Measurements from ENCODE around the gene PPFIA1. TPM values are rescaled to one million over a fixed set of nuclear protein-coding genes. Genes with fewer than 3 reads are reported as not detected.

Gene PPFIA1
- total RNA-seq, 2 donors from 2014 or later = 105 to 118 TPM

- no peak for DNase-seq
- no peaks in the 10 kb centered on the region for H3K9me3 ChIP-seq (ENCODE audit: control insufficient read depth, low read length)
- H3K27ac ChIP-seq (ENCODE audit: low read depth, low read length) = no peak overlapping the region
- Mint-ChIP-seq H3K27ac (no peak overlapping the region), H3K36me3 (ENCODE audit: low read depth) (peaks cover 85% of the 10 kb centered on the region), H3K4me1 (peaks cover 14% of the 10 kb centered on the region), H3K27me3 (ENCODE audit: insufficient read depth) (no peaks in the 10 kb centered on the region), H3K4me3 (no peak overlapping the region), H3K9me3 (no peaks in the 10 kb centered on the region)
- H3K4me3 ChIP-seq (ENCODE audit: low read length) = no peak overlapping the region
- 90 to 94% methylated on average over 6 to 8 of the region's 9 CpGs for WGBS, 2 experiments (ENCODE audit: insufficient coverage in 1 of 2, insufficient read length in 1 of 2)
- peak; percentile 64 for TF ChIP-seq CTCF (conservative IDR thresholded peaks at IDR 0.05)
- no peaks in the 10 kb centered on the region for H3K27me3 ChIP-seq (ENCODE audit: control insufficient read depth, insufficient read depth, low read length, poor library complexity, severe bottlenecking)
- no peak overlapping the region for H3K9ac ChIP-seq (ENCODE audit: extremely low read depth, low read length, poor library complexity, severe bottlenecking)
- no peaks in the 10 kb centered on the region for H3K4me1 ChIP-seq (ENCODE audit: control insufficient read depth, insufficient read depth, low read length)
- peaks cover 91% of the 10 kb centered on the region for H3K36me3 ChIP-seq (ENCODE audit: control insufficient read depth, insufficient read depth, low read length)
Measured at GRCh38 chr11:70378506-70379134, 108.1 kb downstream of the PPFIA1 start.

GRCh38 chr11:70381350-70381749 lies 110.9 kb downstream of the PPFIA1 start:
- Histone ChIP-seq H3K4me1 (ENCODE audit: control insufficient read depth, insufficient read depth, low read length) (no peaks in the 10 kb centered on the region), H3K9me3 (ENCODE audit: control insufficient read depth, low read length) (no peaks in the 10 kb centered on the region), H3K36me3 (ENCODE audit: control insufficient read depth, insufficient read depth, low read length) (peaks cover 87% of the 10 kb centered on the region), H3K27me3 (ENCODE audit: control insufficient read depth, insufficient read depth, low read length, poor library complexity, severe bottlenecking) (no peaks in the 10 kb centered on the region), H3K9ac (ENCODE audit: extremely low read depth, low read length, poor library complexity, severe bottlenecking) (no peak overlapping the region), H3K27ac (ENCODE audit: low read depth, low read length) (no peak overlapping the region), H3K4me3 (ENCODE audit: low read length) (no peak overlapping the region)
- no peaks in the 10 kb centered on the region for H3K9me3 Mint-ChIP-seq
- no peak for TF ChIP-seq CTCF (conservative IDR thresholded peaks at IDR 0.05)
- no peaks in the 10 kb centered on the region for H3K27me3 Mint-ChIP-seq (ENCODE audit: insufficient read depth)
- 93 to 100% methylated on average over 1 to 8 of the region's 8 CpGs for WGBS, 2 experiments (ENCODE audit: insufficient coverage in 1 of 2, insufficient read length in 1 of 2)
- H3K27ac Mint-ChIP-seq = peak overlapping the region; percentile 71
- H3K4me1 Mint-ChIP-seq = peaks cover 14% of the 10 kb centered on the region
- peaks cover 79% of the 10 kb centered on the region for H3K36me3 Mint-ChIP-seq (ENCODE audit: low read depth)
- DNase-seq = no peak
- H3K4me3 Mint-ChIP-seq = no peak overlapping the region

- DNase-seq = peak; percentile 74
- H3K4me1 ChIP-seq (ENCODE audit: control insufficient read depth, insufficient read depth, low read length) = no peaks in the 10 kb centered on the region
- Mint-ChIP-seq H3K9me3 (no peaks in the 10 kb centered on the region), H3K4me1 (peaks cover 14% of the 10 kb centered on the region), H3K27ac (peak overlapping the region; percentile 71), H3K4me3 (no peak overlapping the region), H3K36me3 (ENCODE audit: low read depth) (peaks cover 78% of the 10 kb centered on the region), H3K27me3 (ENCODE audit: insufficient read depth) (no peaks in the 10 kb centered on the region)
- no peak overlapping the region for H3K4me3 ChIP-seq (ENCODE audit: low read length)
- H3K36me3 ChIP-seq (ENCODE audit: control insufficient read depth, insufficient read depth, low read length) = peaks cover 79% of the 10 kb centered on the region
- WGBS, 2 experiments (ENCODE audit: insufficient coverage in 1 of 2, insufficient read length in 1 of 2) = 90 to 92% methylated on average over 9 to 13 of the region's 15 CpGs
- peak; percentile 52 for TF ChIP-seq CTCF (conservative IDR thresholded peaks at IDR 0.05)
- no peak overlapping the region for H3K9ac ChIP-seq (ENCODE audit: extremely low read depth, low read length, poor library complexity, severe bottlenecking)
- H3K27me3 ChIP-seq (ENCODE audit: control insufficient read depth, insufficient read depth, low read length, poor library complexity, severe bottlenecking) = no peaks in the 10 kb centered on the region
- H3K27ac ChIP-seq (ENCODE audit: low read depth, low read length) = no peak overlapping the region
- no peaks in the 10 kb centered on the region for H3K9me3 ChIP-seq (ENCODE audit: control insufficient read depth, low read length)
Measured at GRCh38 chr11:70381872-70382861, 111.7 kb downstream of the PPFIA1 start.
